GM12878 (cell line): ENCODE results near the gene SCNM1. TPM values are rescaled to one million over a fixed set of nuclear protein-coding genes. Genes with fewer than 3 reads are reported as not detected.

ENCODE experiments used
- ATF7 ChIP-seq: fragments of 450-650 bp; IDR thresholded peaks from 2 replicates; pipeline ENCODE4 v1.6.1; 2016; ENCODE audit warnings: low read depth, mild to moderate bottlenecking
- BMI1 ChIP-seq: fragments of 450-650 bp; IDR thresholded peaks from 2 replicates; pipeline ENCODE4 v1.6.1; 2016; ENCODE audit warnings: mild to moderate bottlenecking, moderate library complexity, borderline replicate concordance
- CHD1 ChIP-seq: IDR thresholded peaks from 2 replicates; pipeline ENCODE4 v1.6.1; 2012; ENCODE audit warnings: low read depth, low read length, improper control_type of control experiment
- CREM ChIP-seq: IDR thresholded peaks from 2 replicates; pipeline ENCODE4 v1.6.1; 2014; ENCODE audit warnings: antibody characterized with exemption, low read depth
- DPF2 ChIP-seq: fragments of 450-650 bp; IDR thresholded peaks from 2 replicates; pipeline ENCODE4 v1.6.1; 2017; ENCODE audit warnings: mild to moderate bottlenecking
- EGR1 ChIP-seq, 2 experiments: IDR thresholded peaks; 1 replicate in 1 of 2; 2 replicates in 1 of 2; pipeline ENCODE4 v1.6.1; 2011 to 2012; ENCODE audit warnings: low read depth in 2 of 2, low read length in 2 of 2, borderline replicate concordance in 1 of 2, mild to moderate bottlenecking in 1 of 2, moderate library complexity in 1 of 2
- ELK1 ChIP-seq: IDR thresholded peaks from 2 replicates; pipeline ENCODE4 v1.6.1; 2012; ENCODE audit warnings: low read depth, low read length, improper control_type of control experiment
- ETV6 ChIP-seq, 2 experiments: fragments of 450-650 bp in 1 of 2; IDR thresholded peaks in 1 of 2; conservative IDR thresholded peaks in 1 of 2; 2 replicates each; pipeline ENCODE4 v1.6.1; 2014; ENCODE audit warnings: antibody characterized with exemption in 1 of 2, borderline replicate concordance in 1 of 2, low read depth in 1 of 2, mild to moderate bottlenecking in 1 of 2, moderate library complexity in 1 of 2
- FOS ChIP-seq: IDR thresholded peaks from 3 replicates; pipeline ENCODE4 v1.6.1; 2011; ENCODE audit warnings: borderline replicate concordance; ENCODE audit not compliant: insufficient read length; ENCODE audit errors: extremely low read depth
- FOXM1 ChIP-seq: IDR thresholded peaks from 2 replicates; pipeline ENCODE4 v1.6.1; 2012; ENCODE audit warnings: low read depth, mild to moderate bottlenecking, inconsistent platforms, low read length, moderate library complexity
- HDAC2 ChIP-seq: fragments of 200-600 bp; sonication (generic); IDR thresholded peaks from 2 replicates; pipeline ENCODE4 v1.6.1; 2017
- KLF5 ChIP-seq: fragments of 450-650 bp; IDR thresholded peaks from 2 replicates; pipeline ENCODE4 v1.6.1; 2014; ENCODE audit warnings: mild to moderate bottlenecking; ENCODE audit not compliant: partially characterized antibody
- MEF2B ChIP-seq: fragments of 450-650 bp; IDR thresholded peaks from 2 replicates; pipeline ENCODE4 v1.6.1; 2018; ENCODE audit warnings: mild to moderate bottlenecking, moderate library complexity; ENCODE audit not compliant: partially characterized antibody, poor library complexity, severe bottlenecking
- PAX8 ChIP-seq: fragments of 450-650 bp; IDR thresholded peaks from 2 replicates; pipeline ENCODE4 v1.6.1; 2017; ENCODE audit warnings: mild to moderate bottlenecking, moderate library complexity
- PML ChIP-seq: IDR thresholded peaks from 2 replicates; pipeline ENCODE4 v1.6.1; 2012; ENCODE audit warnings: low read length, inconsistent platforms
- RFX5 ChIP-seq: IDR thresholded peaks from 2 replicates; pipeline ENCODE4 v1.6.1; 2011; ENCODE audit warnings: low read depth, low read length, improper control_type of control experiment
- SIX5 ChIP-seq: IDR thresholded peaks from 2 replicates; pipeline ENCODE4 v1.6.1; 2011; ENCODE audit warnings: mild to moderate bottlenecking, low read depth, low read length, moderate library complexity; ENCODE audit not compliant: severe bottlenecking
- SREBF1 ChIP-seq: IDR thresholded peaks from 2 replicates; pipeline ENCODE4 v1.6.1; 2012; ENCODE audit warnings: mild to moderate bottlenecking, low read length
- STAT3 ChIP-seq: IDR thresholded peaks from 2 replicates; pipeline ENCODE4 v1.6.1; 2011; ENCODE audit warnings: low read depth, low read length, improper control_type of control experiment
- TARDBP ChIP-seq: IDR thresholded peaks from 2 replicates; pipeline ENCODE4 v1.6.1; 2016; ENCODE audit warnings: borderline replicate concordance
- YY1 ChIP-seq: IDR thresholded peaks from 2 replicates; pipeline ENCODE4 v1.6.1; 2011; ENCODE audit warnings: low read depth, mild to moderate bottlenecking, low read length
- ZNF207 ChIP-seq: fragments of 450-650 bp; IDR thresholded peaks from 2 replicates; pipeline ENCODE4 v1.6.1; 2014; ENCODE audit warnings: antibody characterized with exemption, mild to moderate bottlenecking, borderline replicate concordance
- ZNF217 ChIP-seq: fragments of 450-650 bp; IDR thresholded peaks from 2 replicates; pipeline ENCODE4 v1.6.1; 2017; ENCODE audit warnings: antibody characterized with exemption, mild to moderate bottlenecking
- ZNF384 ChIP-seq: IDR thresholded peaks from 2 replicates; pipeline ENCODE4 v1.6.1; 2012; ENCODE audit warnings: low read depth, mild to moderate bottlenecking, low read length, improper control_type of control experiment, borderline replicate concordance
- ZNF622 ChIP-seq: fragments of 450-650 bp; IDR thresholded peaks from 2 replicates; pipeline ENCODE4 v1.6.1; 2017; ENCODE audit warnings: mild to moderate bottlenecking, inconsistent platforms
- polyA plus RNA-seq, 11 experiments: library from polyadenylated mRNA; depleted of rRNA in 4 of 11; unstranded in 6 of 11; stranded (reverse) in 5 of 11; fragments of >200 nt; fragmentation: Nextera tagmentation in 4 of 11; fragmentation: Illumina TruSeq in 1 of 11; extraction: Ambion mirVana in 4 of 11; extraction: Trizol in 1 of 11; gene quantifications; 1 replicate in 1 of 11; 2 replicates in 10 of 11; pipeline versions ENCODE4 v1.2.1 to v1.2.3, GENCODE V29; 2011 to 2016; ENCODE audit warnings: inconsistent platforms in 2 of 11, missing spikeins in 2 of 11, low read depth in 1 of 11
- total RNA-seq, 4 experiments: library from RNA; depleted of rRNA in 3 of 4; stranded (reverse); fragments of >200 nt in 3 of 4; fragmentation: Illumina TruSeq in 1 of 4; extraction: Trizol in 1 of 4; gene quantifications; 2 replicates each; pipeline versions ENCODE4 v1.2.1 to v1.2.3, GENCODE V29; 2013 to 2021
- TF ChIP-seq, protein P1 (sequence below): fragments of 450-650 bp; formaldehyde crosslinking; IDR thresholded peaks from 2 replicates; pipeline ENCODE4 v1.5.0; 2022; ENCODE audit warnings: mild to moderate bottlenecking, missing genetic modification characterization
- TF ChIP-seq, protein P2 (sequence below): fragments of 450-650 bp; IDR thresholded peaks from 2 replicates; pipeline ENCODE4 v1.6.1; 2014; ENCODE audit warnings: mild to moderate bottlenecking

Gene SCNM1
- total and polyA plus RNA-seq, 10 of the 15 experiments (the other 5 are each of a cell fraction or from before 2014, with no cell fraction given), result 25.8 to 207 (median 76.9) TPM

- TF ChIP-seq ZNF217 (no peak), ZNF622 (no peak), EGR1 (IDR thresholded peaks at IDR 0.05; ENCODE audit: borderline replicate concordance in 1 of 2, low read depth in 2 of 2, low read length in 2 of 2) (peak in 1 of 2 experiments; percentile 51; a peak in 1 of 3 replicates), MEF2B (peak; percentile 49), SREBF1 (no peak), CREM (peak; percentile 69; the same call in 1 of the 2 replicates), PAX8 (no peak), ELK1 (peak; percentile 96), HDAC2 (no peak), SIX5 (peak; percentile 56), YY1 (peak; percentile 94), KLF5 (peak; percentile 82), ZNF384 (peak; percentile 25; the same call in 1 of the 2 replicates), ZNF207 (peak; percentile 93), PML (peak; percentile 88), CHD1 (no peak), TARDBP (0 out of 2 replicates have a peak, but pooled peaks have one; percentile 69), RFX5 (no peak), BMI1 (no peak), DPF2 (no peak), FOXM1 (no peak; the same call in 1 of the 2 replicates), FOS (no peak), ETV6 (conservative IDR thresholded peaks at IDR 0.05 in 1 of 2, IDR thresholded peaks at IDR 0.05 in 1 of 2; ENCODE audit: borderline replicate concordance in 1 of 2, low read depth in 1 of 2) (no peak), STAT3 (no peak), ATF7 (peak; percentile 56; the same call in 1 of the 2 replicates)
- TF ChIP-seq, protein P1, sequence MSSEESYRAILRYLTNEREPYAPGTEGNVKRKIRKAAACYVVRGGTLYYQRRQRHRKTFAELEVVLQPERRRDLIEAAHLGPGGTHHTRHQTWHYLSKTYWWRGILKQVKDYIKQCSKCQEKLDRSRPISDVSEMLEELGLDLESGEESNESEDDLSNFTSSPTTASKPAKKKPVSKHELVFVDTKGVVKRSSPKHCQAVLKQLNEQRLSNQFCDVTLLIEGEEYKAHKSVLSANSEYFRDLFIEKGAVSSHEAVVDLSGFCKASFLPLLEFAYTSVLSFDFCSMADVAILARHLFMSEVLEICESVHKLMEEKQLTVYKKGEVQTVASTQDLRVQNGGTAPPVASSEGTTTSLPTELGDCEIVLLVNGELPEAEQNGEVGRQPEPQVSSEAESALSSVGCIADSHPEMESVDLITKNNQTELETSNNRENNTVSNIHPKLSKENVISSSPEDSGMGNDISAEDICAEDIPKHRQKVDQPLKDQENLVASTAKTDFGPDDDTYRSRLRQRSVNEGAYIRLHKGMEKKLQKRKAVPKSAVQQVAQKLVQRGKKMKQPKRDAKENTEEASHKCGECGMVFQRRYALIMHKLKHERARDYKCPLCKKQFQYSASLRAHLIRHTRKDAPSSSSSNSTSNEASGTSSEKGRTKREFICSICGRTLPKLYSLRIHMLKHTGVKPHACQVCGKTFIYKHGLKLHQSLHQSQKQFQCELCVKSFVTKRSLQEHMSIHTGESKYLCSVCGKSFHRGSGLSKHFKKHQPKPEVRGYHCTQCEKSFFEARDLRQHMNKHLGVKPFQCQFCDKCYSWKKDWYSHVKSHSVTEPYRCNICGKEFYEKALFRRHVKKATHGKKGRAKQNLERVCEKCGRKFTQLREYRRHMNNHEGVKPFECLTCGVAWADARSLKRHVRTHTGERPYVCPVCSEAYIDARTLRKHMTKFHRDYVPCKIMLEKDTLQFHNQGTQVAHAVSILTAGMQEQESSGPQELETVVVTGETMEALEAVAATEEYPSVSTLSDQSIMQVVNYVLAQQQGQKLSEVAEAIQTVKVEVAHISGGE (CRISPR knock-in tag), result no peak
- TF ChIP-seq, protein P2, sequence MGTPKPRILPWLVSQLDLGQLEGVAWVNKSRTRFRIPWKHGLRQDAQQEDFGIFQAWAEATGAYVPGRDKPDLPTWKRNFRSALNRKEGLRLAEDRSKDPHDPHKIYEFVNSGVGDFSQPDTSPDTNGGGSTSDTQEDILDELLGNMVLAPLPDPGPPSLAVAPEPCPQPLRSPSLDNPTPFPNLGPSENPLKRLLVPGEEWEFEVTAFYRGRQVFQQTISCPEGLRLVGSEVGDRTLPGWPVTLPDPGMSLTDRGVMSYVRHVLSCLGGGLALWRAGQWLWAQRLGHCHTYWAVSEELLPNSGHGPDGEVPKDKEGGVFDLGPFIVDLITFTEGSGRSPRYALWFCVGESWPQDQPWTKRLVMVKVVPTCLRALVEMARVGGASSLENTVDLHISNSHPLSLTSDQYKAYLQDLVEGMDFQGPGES, result no peak
Measured at GRCh38 chr1:151189637-151190445, 23.9 kb downstream of the SCNM1 start, which contains the start of gene VPS72 (continued).
